K562 (cell line): ENCODE results near the gene BCAN. TPM values are rescaled to one million over a fixed set of nuclear protein-coding genes. Genes with fewer than 3 reads are reported as not detected.

Source experiments
- E4F1 ChIP-seq: fragments of 250-450 bp; sonication (Bioruptor Pico); IDR thresholded peaks from 2 replicates; pipeline ENCODE4 v1.5.0; 2021; ENCODE audit warnings: mild to moderate bottlenecking, borderline replicate concordance
- MGA ChIP-seq: fragments of 450-650 bp; IDR thresholded peaks from 2 replicates; pipeline ENCODE4 v1.6.1; 2016; ENCODE audit warnings: mild to moderate bottlenecking, moderate library complexity
- PRMT5 ChIP-seq: sonication (generic); formaldehyde crosslinking; IDR thresholded peaks from 2 replicates; pipeline ENCODE4 v1.5.0; 2020; ENCODE audit warnings: missing genetic modification reagents
- SMAD3 ChIP-seq: fragments of 450-650 bp; formaldehyde crosslinking; conservative IDR thresholded peaks from 2 replicates; pipeline ENCODE4 v1.4.0; 2020; ENCODE audit warnings: mild to moderate bottlenecking
- SMARCA4 ChIP-seq: fragments of 450-650 bp; IDR thresholded peaks from 2 replicates; pipeline ENCODE4 v1.6.1; 2016
- ZBTB9 ChIP-seq: fragments of 450-650 bp; formaldehyde crosslinking; IDR thresholded peaks from 2 replicates; pipeline ENCODE4 v1.4.0; 2020; ENCODE audit warnings: mild to moderate bottlenecking, moderate library complexity
- ZNF174 ChIP-seq: fragments of 250-450 bp; sonication (Bioruptor Pico); IDR thresholded peaks from 2 replicates; pipeline ENCODE4 v1.4.0; 2020; ENCODE audit warnings: mild to moderate bottlenecking
- ZNF398 ChIP-seq: fragments of 250-450 bp; sonication (Bioruptor Pico); IDR thresholded peaks from 2 replicates; pipeline ENCODE4 v1.8.0; 2021; ENCODE audit warnings: moderate library complexity, mild to moderate bottlenecking, inconsistent platforms
- ZNF57 ChIP-seq: fragments of 450-650 bp; formaldehyde crosslinking; IDR thresholded peaks from 2 replicates; pipeline ENCODE4 v1.4.0; 2020; ENCODE audit warnings: mild to moderate bottlenecking, moderate library complexity
- polyA plus RNA-seq, 8 experiments: library from polyadenylated mRNA; depleted of rRNA in 4 of 8; stranded (reverse) in 5 of 8; unstranded in 3 of 8; fragments of >200 nt; fragmentation: Nextera tagmentation in 2 of 8; fragmentation: Illumina TruSeq in 1 of 8; extraction: Ambion mirVana in 2 of 8; extraction: Trizol in 1 of 8; gene quantifications; 2 replicates each; pipeline versions ENCODE4 v1.2.1 to v1.2.3, GENCODE V29; 2011 to 2014; ENCODE audit warnings: inconsistent platforms in 1 of 8, missing spikeins in 1 of 8
- total RNA-seq, 7 experiments: library from RNA; depleted of rRNA in 6 of 7; stranded (reverse); fragments of >200 nt in 6 of 7; fragmentation: Illumina TruSeq in 2 of 7; extraction: Trizol in 2 of 7; gene quantifications; 2 replicates each; pipeline versions ENCODE4 v1.2.1 to v1.2.3, GENCODE V29; 2011 to 2021; ENCODE audit warnings: low replicate concordance in 1 of 7

BCAN gene
- total and polyA plus RNA-seq, 9 of the 15 experiments (the other 6 are each of a cell fraction or from before 2014, with no cell fraction given), result 0.04 to 0.33 (median 0.14) TPM; not detected in 5

GRCh38 chr1:156623946-156624813 lies 17.7 kb upstream of the BCAN start (continued):
- peak; percentile 95 for TF ChIP-seq MGA
- TF ChIP-seq PRMT5 (CRISPR knock-in tag), result no peak
- TF ChIP-seq E4F1 (CRISPR knock-in tag), result no peak
- TF ChIP-seq ZNF57 (CRISPR knock-in tag), result no peak
- TF ChIP-seq ZNF398 (CRISPR knock-in tag), result no peak
- TF ChIP-seq SMARCA4, result no peak
- no peak for TF ChIP-seq ZNF174 (CRISPR knock-in tag)
- 0 out of 2 replicates have a peak, but pooled peaks have one; percentile 21 for TF ChIP-seq ZBTB9
- TF ChIP-seq SMAD3 (CRISPR knock-in tag), result no peak
